Loucy (cell line): ENCODE results near the gene LDLRAD4.

Source experiments
- EZH2phosphoT487 ChIP-seq: fragments of 200-600 bp; IDR thresholded peaks from 2 replicates; pipeline ENCODE4 v1.6.1; 2018; ENCODE audit warnings: antibody characterized with exemption, mild to moderate bottlenecking, moderate library complexity, borderline replicate concordance
- TF ChIP-seq, protein P1 (sequence below): fragments of 200-600 bp; sonication (generic); conservative IDR thresholded peaks from 2 replicates; pipeline ENCODE4 v1.5.1; 2014; ENCODE audit warnings: mild to moderate bottlenecking, antibody characterized with exemption, low read length

DNA sequence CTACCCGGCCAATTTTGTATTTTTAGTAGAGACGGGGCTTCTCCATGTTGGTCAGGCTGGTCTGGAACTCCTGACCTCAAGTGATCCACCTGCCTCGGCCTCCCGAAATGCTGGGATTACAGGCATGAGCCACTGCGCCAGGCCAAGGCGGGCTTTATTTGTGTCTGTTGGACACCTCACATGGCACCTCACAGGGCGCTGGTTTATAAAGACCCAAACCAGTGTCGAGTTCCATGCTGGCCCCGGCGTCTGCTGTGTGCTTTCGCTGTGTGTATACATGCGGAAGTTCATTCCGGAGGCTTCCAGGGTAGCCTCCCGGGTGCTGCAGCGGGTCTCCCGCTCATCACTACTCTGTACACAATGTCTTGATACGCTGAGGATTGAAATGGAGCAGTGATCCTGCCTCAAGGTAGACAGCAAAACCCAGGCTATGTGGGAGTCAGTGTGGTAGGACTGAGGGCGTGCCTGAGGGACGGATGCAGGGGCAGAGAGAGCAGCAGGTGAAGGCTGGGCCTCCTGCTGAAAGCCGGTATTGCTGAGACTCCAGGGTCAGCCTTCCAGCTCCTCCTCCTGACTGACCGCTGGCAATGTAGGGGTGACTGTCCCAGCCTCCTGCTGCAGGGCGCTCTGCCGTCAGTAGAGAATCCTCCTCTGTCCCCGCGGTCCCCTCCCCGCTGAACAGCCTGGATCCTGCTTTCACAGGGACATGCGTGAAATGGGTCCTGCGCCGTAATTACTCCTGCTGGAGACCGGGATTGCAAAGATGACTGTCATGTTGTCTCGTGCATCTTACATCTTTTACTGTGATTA, 22.7 kb downstream of the LDLRAD4 start:
- TF ChIP-seq, protein P1, sequence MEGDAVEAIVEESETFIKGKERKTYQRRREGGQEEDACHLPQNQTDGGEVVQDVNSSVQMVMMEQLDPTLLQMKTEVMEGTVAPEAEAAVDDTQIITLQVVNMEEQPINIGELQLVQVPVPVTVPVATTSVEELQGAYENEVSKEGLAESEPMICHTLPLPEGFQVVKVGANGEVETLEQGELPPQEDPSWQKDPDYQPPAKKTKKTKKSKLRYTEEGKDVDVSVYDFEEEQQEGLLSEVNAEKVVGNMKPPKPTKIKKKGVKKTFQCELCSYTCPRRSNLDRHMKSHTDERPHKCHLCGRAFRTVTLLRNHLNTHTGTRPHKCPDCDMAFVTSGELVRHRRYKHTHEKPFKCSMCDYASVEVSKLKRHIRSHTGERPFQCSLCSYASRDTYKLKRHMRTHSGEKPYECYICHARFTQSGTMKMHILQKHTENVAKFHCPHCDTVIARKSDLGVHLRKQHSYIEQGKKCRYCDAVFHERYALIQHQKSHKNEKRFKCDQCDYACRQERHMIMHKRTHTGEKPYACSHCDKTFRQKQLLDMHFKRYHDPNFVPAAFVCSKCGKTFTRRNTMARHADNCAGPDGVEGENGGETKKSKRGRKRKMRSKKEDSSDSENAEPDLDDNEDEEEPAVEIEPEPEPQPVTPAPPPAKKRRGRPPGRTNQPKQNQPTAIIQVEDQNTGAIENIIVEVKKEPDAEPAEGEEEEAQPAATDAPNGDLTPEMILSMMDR = no peak
- no peak for TF ChIP-seq EZH2phosphoT487
